Activated B cell treated with CpG ODN at 0.5 μM for 24 hours (primary cell): ENCODE results near the gene EIF2S1. TPM values are rescaled to one million over a fixed set of nuclear protein-coding genes. Genes with fewer than 3 reads are reported as not detected.
"Not testable (repeated sequence)": the region's sequence is repeated elsewhere in the genome, so short reads cannot be mapped to it uniquely, and the experiment has no call there.

ENCODE experiments used
- ATAC-seq: fragments of 200-7000 bp; cut with Tn5 transposase; one replicate; pipeline ENCODE4 v1.10.0; 2021; ENCODE audit warnings: low read depth, mild to moderate bottlenecking, moderate library complexity
- CTCF ChIA-PET: fragments of 350-600 bp; sonication (Branson Sonifier 250); formaldehyde crosslinking; loops from one replicate; lab custom pipeline; 2021; ENCODE audit warnings: antibody characterized with exemption; lab: Charles Lee
- POLR2A ChIA-PET: fragments of 350-600 bp; sonication (Branson Sonifier 250); formaldehyde crosslinking; loops from one replicate; lab custom pipeline; 2021; ENCODE audit warnings: antibody characterized with exemption; lab: Charles Lee
- DNase-seq: peaks from one replicate; pipeline ENCODE4 v3.0.0; 2022
- H3K27ac Mint-ChIP-seq: one replicate; pipeline ENCODE4 v1.8.0; 2020; ENCODE audit warnings: mixed read lengths
- H3K27me3 Mint-ChIP-seq: one replicate; pipeline ENCODE4 v1.8.0; 2021; ENCODE audit warnings: mixed read lengths
- H3K36me3 Mint-ChIP-seq: one replicate; pipeline ENCODE4 v1.8.0; 2021; ENCODE audit warnings: low read depth, mixed read lengths
- H3K4me1 Mint-ChIP-seq: one replicate; pipeline ENCODE4 v1.8.0; 2021; ENCODE audit warnings: mixed read lengths
- H3K4me3 Mint-ChIP-seq: one replicate; pipeline ENCODE4 v1.8.0; 2020; ENCODE audit warnings: mild to moderate bottlenecking, mixed read lengths
- H3K9me3 Mint-ChIP-seq: one replicate; pipeline ENCODE4 v1.8.0; 2020; ENCODE audit warnings: mixed read lengths
- intact Hi-C: fragments of 100-400 bp; cut with micrococcal nuclease; formaldehyde crosslinking; loops from one replicate; pipeline ENCODE4 v1.15.1; 2024
- total RNA-seq: library from RNA; stranded (reverse); gene quantifications from 2 replicates; pipeline ENCODE4 v1.2.3, GENCODE V29; 2022
- TF ChIP-seq, protein P1 (sequence below): fragments of 200-600 bp; IDR thresholded peaks from one replicate; pipeline ENCODE4 v1.8.0; 2022; ENCODE audit warnings: antibody characterized with exemption, mild to moderate bottlenecking

Gene EIF2S1
- total RNA-seq, 1 donor from 2014 or later: 84.4 TPM

- ChIA-PET CTCF (no interaction called here), POLR2A (no interaction called here)
- Mint-ChIP-seq H3K36me3 (peaks cover 61% of the 10 kb centered on the region), H3K27ac (no peak overlapping the region), H3K4me3 (no peak overlapping the region), H3K4me1 (no peaks in the 10 kb centered on the region), H3K9me3 (no peaks in the 10 kb centered on the region), H3K27me3 (no peaks in the 10 kb centered on the region)
- intact Hi-C loops: no loop called here
- no peak for DNase-seq
- no peak for ATAC-seq
- TF ChIP-seq, protein P1, sequence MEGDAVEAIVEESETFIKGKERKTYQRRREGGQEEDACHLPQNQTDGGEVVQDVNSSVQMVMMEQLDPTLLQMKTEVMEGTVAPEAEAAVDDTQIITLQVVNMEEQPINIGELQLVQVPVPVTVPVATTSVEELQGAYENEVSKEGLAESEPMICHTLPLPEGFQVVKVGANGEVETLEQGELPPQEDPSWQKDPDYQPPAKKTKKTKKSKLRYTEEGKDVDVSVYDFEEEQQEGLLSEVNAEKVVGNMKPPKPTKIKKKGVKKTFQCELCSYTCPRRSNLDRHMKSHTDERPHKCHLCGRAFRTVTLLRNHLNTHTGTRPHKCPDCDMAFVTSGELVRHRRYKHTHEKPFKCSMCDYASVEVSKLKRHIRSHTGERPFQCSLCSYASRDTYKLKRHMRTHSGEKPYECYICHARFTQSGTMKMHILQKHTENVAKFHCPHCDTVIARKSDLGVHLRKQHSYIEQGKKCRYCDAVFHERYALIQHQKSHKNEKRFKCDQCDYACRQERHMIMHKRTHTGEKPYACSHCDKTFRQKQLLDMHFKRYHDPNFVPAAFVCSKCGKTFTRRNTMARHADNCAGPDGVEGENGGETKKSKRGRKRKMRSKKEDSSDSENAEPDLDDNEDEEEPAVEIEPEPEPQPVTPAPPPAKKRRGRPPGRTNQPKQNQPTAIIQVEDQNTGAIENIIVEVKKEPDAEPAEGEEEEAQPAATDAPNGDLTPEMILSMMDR: no peak
Observed at GRCh38 chr14:67331368-67332125, 28.6 kb upstream of the EIF2S1 start.

DNA sequence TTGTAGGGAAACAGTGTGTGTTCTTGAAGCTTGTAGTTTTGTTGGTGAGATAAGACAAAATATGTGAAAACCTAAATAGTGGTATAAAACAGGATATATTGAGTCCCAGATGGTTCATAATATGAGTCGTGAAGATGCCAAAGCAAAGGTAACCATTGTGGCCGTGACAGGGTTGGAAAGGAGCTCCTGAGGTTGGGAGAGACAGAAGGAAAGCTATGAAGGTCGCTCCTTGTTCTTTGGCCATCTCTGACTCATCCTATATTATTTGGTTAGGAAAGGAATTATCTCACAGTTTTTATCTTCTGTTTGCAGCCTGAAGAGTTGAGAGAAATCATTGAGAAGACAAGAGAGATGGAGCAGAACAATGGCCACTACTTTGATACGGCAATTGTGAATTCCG lies 27.7 kb upstream of the EIF2S1 start:
- ATAC-seq (no peak), DNase-seq (no peak)
- Mint-ChIP-seq H3K27ac (no peak overlapping the region), H3K9me3 (no peaks in the 10 kb centered on the region), H3K4me1 (no peaks in the 10 kb centered on the region), H3K36me3 (peaks cover 64% of the 10 kb centered on the region), H3K27me3 (no peaks in the 10 kb centered on the region), H3K4me3 (no peak overlapping the region)
- ChIA-PET POLR2A (no interaction called here), CTCF (no interaction called here)
- intact Hi-C loops: no loop called here
- TF ChIP-seq, protein P1: no peak

GRCh38 chr14:67335781-67336180 lies 24.3 kb upstream of the EIF2S1 start:
- no peak for DNase-seq
- Mint-ChIP-seq H3K27ac (no peak overlapping the region), H3K9me3 (no peaks in the 10 kb centered on the region), H3K27me3 (no peaks in the 10 kb centered on the region), H3K4me3 (no peak overlapping the region), H3K36me3 (peaks cover 77% of the 10 kb centered on the region), H3K4me1 (no peaks in the 10 kb centered on the region)
- no peak for ATAC-seq
- POLR2A ChIA-PET: no interaction called here
- intact Hi-C loops: loop anchor here (1.0 to 2.0 kb wide), 2 partner anchors 169 to 977 kb away; no protein-coding TSS in a partner anchor
- CTCF ChIA-PET: interaction anchor here (1.0 to 1.5 kb wide), 4 partner anchors 168 to 977 kb away, joined by 3 to 4 read pairs (median 3); no protein-coding TSS in a partner anchor
- TF ChIP-seq, protein P1: no peak

- CTCF ChIA-PET: not testable (repeated sequence)
- H3K36me3 Mint-ChIP-seq: peaks cover 66% of the 10 kb centered on the region
Observed at GRCh38 chr14:67341231-67341630, 18.9 kb upstream of the EIF2S1 start.

DNA sequence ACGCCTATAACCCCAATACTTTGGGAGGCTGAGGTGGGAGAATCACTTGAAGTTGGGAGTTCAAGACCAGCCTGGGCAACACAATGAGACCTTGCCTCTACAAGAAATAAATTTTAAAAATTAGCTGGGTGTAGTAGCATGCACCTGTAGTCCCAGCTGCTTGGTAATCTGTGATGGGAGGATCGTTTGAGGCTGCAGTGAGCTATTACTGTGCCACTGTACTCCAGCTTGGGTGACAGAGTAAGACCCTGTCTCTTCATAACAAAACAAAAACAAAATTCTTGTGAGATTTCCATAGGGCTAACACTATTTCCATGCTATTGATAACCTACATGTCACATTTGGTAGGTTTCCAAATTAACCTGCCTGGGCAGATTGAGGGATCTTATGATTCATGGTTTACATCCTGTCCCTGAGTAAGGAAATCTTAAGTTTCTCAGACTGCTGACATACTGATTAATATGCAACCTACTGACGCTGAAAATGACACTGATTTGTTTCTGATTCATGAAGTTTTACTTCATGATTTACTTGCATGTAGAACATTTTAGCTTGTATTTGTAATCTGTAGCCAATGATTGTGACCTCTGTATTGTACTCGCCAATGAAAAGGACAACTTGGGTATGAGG lies 16.4 kb upstream of the EIF2S1 start:
- Mint-ChIP-seq H3K9me3 (no peaks in the 10 kb centered on the region), H3K27ac (no peak overlapping the region), H3K4me1 (no peaks in the 10 kb centered on the region), H3K36me3 (peaks cover 64% of the 10 kb centered on the region), H3K4me3 (no peak overlapping the region), H3K27me3 (no peaks in the 10 kb centered on the region)
- intact Hi-C loops: no loop called here
- POLR2A ChIA-PET: no interaction called here
- ATAC-seq (no peak), DNase-seq (no peak)
- CTCF ChIA-PET: no interaction called here
- TF ChIP-seq, protein P1: no peak

More at GRCh38 chr14:67341231-67341630, 18.9 kb upstream of the EIF2S1 start:
- H3K4me3 Mint-ChIP-seq, H3K27ac Mint-ChIP-seq, H3K27me3 Mint-ChIP-seq, POLR2A ChIA-PET, H3K9me3 Mint-ChIP-seq, DNase-seq, intact Hi-C loops, H3K4me1 Mint-ChIP-seq, ATAC-seq: not testable (repeated sequence)
